ENCODE data around the gene TMEM272. TPM values are rescaled to one million over a fixed set of nuclear protein-coding genes. Genes with fewer than 3 reads are reported as not detected.

Gene TMEM272
- total and polyA plus RNA-seq, 2 experiments from 2014 or later: not detected

- Histone ChIP-seq H3K27me3 (replicated peaks; ENCODE audit: insufficient read depth) (no peaks in the 10 kb centered on the region), H3F3A (ENCODE audit: insufficient read depth) (peaks cover 21% of the 10 kb centered on the region), H3K79me2 (ENCODE audit: insufficient read depth) (no peaks in the 10 kb centered on the region), H4K20me1 (ENCODE audit: insufficient read depth) (no peaks in the 10 kb centered on the region), H3K27ac (no peak overlapping the region), H3K4me1 (ENCODE audit: insufficient read depth) (peaks cover 21% of the 10 kb centered on the region), H3K9me2 (ENCODE audit: insufficient read depth) (no peaks in the 10 kb centered on the region), H3K9ac (no peak overlapping the region), H3K4me3 (no peak overlapping the region), H3K4me2 (ENCODE audit: unreplicated experiment) (no peak overlapping the region), H3K9me3 (ENCODE audit: low read depth) (no peaks in the 10 kb centered on the region), H3K36me3 (ENCODE audit: low read depth) (no peaks in the 10 kb centered on the region), H2AFZ (no peak overlapping the region)
- WGBS, 2 experiments (ENCODE audit: low coverage in 1 of 2, low lambda C conversion rate in 2 of 2, missing lambda C conversion rate in 2 of 2): 88 to 94% methylated on average over 1 of the region's 1 CpG
- TF ChIP-seq EZH2phosphoT487 (IDR thresholded peaks at IDR 0.05; ENCODE audit: insufficient read depth, low read depth) (no peak), EZH2 (IDR thresholded peaks at IDR 0.05; ENCODE audit: insufficient read depth, poor library complexity, severe bottlenecking) (no peak)
- no peak for DNase-seq
- in situ Hi-C loops (cut with MboI): no loop called here
Observed at GRCh38 chr13:51784097-51784496, 60.9 kb downstream of the TMEM272 start.

DNA sequence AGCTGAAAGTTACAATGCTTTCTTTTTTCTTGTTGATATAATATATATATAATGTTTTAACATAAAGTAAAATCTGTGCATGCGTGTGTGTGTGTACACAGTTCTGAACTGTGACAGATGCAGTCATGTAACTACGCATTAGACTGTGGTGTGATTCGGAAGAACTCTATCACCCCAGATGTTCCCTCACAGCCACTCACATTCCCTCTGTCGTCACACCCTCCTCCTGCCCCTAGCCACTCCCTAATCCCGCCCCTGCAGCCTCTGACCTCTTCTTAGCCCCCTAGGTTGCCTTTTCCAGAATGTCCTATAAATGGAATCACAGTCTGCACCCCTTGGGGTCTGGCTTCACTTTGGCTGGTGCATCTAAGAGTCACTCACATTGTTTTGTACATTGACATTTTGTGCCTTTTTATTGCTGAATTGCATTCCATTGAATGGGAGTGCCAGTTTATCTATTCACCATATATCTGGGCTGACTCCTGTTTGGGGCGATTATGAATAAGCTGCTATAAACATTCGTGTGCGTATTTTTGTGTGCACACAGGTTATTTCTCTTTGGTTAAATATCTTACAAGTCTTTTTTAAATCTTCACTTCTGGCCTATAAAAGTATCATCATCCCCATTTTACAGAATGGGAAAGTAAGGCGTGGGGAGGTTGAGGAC, 61.4 kb downstream of the TMEM272 start:
- Histone ChIP-seq H3K79me2 (ENCODE audit: insufficient read depth) (no peaks in the 10 kb centered on the region), H3K27me3 (replicated peaks; ENCODE audit: insufficient read depth) (no peaks in the 10 kb centered on the region), H3K36me3 (ENCODE audit: low read depth) (no peaks in the 10 kb centered on the region), H3K4me1 (ENCODE audit: insufficient read depth) (peaks cover 21% of the 10 kb centered on the region), H3K9ac (no peak overlapping the region), H3F3A (ENCODE audit: insufficient read depth) (peaks cover 21% of the 10 kb centered on the region), H3K9me2 (ENCODE audit: insufficient read depth) (no peaks in the 10 kb centered on the region), H3K4me3 (no peak overlapping the region), H3K9me3 (ENCODE audit: low read depth) (no peaks in the 10 kb centered on the region), H3K27ac (no peak overlapping the region), H4K20me1 (ENCODE audit: insufficient read depth) (no peaks in the 10 kb centered on the region), H2AFZ (no peak overlapping the region), H3K4me2 (ENCODE audit: unreplicated experiment) (no peak overlapping the region)
- DNase-seq: no peak
- TF ChIP-seq EZH2 (IDR thresholded peaks at IDR 0.05; ENCODE audit: insufficient read depth, poor library complexity, severe bottlenecking): no peak
- TF ChIP-seq EZH2phosphoT487 (IDR thresholded peaks at IDR 0.05; ENCODE audit: insufficient read depth, low read depth): no peak
- in situ Hi-C loops (cut with MboI): no loop called here
- WGBS, 2 experiments (ENCODE audit: low coverage in 1 of 2, low lambda C conversion rate in 2 of 2, missing lambda C conversion rate in 2 of 2): 77 to 81% methylated on average over 9 of the region's 9 CpGs

DNA sequence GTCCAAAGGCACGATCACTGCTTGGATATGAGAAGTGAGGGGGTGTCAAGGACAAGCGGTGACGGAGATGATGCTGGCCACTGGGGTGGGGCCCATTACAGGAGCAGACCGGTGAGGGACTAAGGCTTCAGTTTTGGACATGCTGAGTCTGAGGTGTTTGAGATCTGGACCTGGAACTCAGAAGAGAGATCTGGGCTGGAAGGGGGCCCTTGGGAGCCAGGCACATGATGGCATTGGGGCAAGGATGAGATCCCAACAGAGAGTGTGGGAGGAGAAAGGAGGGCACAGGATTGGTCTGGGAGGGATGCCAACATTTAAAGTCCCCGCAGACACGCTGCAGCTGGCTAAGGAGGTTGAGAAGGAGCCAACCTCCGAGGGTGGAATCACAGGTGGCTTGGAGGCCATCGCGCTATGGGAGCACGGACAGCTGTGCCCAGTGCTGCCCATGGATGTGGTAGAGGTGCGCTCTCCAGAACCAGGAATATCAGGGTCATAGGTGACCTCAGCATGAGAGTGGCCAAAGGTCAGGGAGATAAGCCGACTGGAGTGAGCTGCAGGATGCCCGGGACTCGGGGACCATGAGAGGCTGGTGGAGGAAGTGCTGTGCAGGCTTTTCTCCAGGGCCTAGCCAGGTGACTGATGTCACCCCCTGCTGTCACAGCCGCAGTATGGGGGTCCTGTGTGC, 62.8 kb downstream of the TMEM272 start:
- no peaks in the 10 kb centered on the region for H3K9me2 ChIP-seq (ENCODE audit: insufficient read depth)
- no peak overlapping the region for H3K4me2 ChIP-seq (ENCODE audit: unreplicated experiment)
- H3K9me3 ChIP-seq (ENCODE audit: low read depth): no peaks in the 10 kb centered on the region
- no peaks in the 10 kb centered on the region for H3K27me3 ChIP-seq (replicated peaks; ENCODE audit: insufficient read depth)
- no peak overlapping the region for H3K27ac ChIP-seq
- H3K79me2 ChIP-seq (ENCODE audit: insufficient read depth): no peaks in the 10 kb centered on the region
- DNase-seq: no peak
- TF ChIP-seq EZH2 (IDR thresholded peaks at IDR 0.05; ENCODE audit: insufficient read depth, poor library complexity, severe bottlenecking): no peak
- TF ChIP-seq EZH2phosphoT487 (IDR thresholded peaks at IDR 0.05; ENCODE audit: insufficient read depth, low read depth): no peak
- no peak overlapping the region for H3K9ac ChIP-seq
- H3K4me3 ChIP-seq: no peak overlapping the region
- H2AFZ ChIP-seq: no peak overlapping the region
- peaks cover 20% of the 10 kb centered on the region for H3K4me1 ChIP-seq (ENCODE audit: insufficient read depth)
- WGBS, 2 experiments (ENCODE audit: low coverage in 1 of 2, low lambda C conversion rate in 2 of 2, missing lambda C conversion rate in 2 of 2): 89% methylated on average over 15 of the region's 15 CpGs
- H3F3A ChIP-seq (ENCODE audit: insufficient read depth): peaks cover 20% of the 10 kb centered on the region
- no peaks in the 10 kb centered on the region for H3K36me3 ChIP-seq (ENCODE audit: low read depth)
- H4K20me1 ChIP-seq (ENCODE audit: insufficient read depth): no peaks in the 10 kb centered on the region
- in situ Hi-C loops (cut with MboI): no loop called here

GRCh38 chr13:51781246-51782022, 63.5 kb downstream of the TMEM272 start:
- peaks cover 12% of the 10 kb centered on the region for H3F3A ChIP-seq (ENCODE audit: insufficient read depth)
- no peak overlapping the region for H3K27ac ChIP-seq
- H3K27me3 ChIP-seq (replicated peaks; ENCODE audit: insufficient read depth): no peaks in the 10 kb centered on the region
- H3K9ac ChIP-seq: no peak overlapping the region
- no peak overlapping the region for H3K4me2 ChIP-seq (ENCODE audit: unreplicated experiment)
- H2AFZ ChIP-seq: no peak overlapping the region
- no peaks in the 10 kb centered on the region for H4K20me1 ChIP-seq (ENCODE audit: insufficient read depth)
- 67 to 73% methylated on average over 15 of the region's 15 CpGs for WGBS, 2 experiments (ENCODE audit: low coverage in 1 of 2, low lambda C conversion rate in 2 of 2, missing lambda C conversion rate in 2 of 2)
- no peaks in the 10 kb centered on the region for H3K9me3 ChIP-seq (ENCODE audit: low read depth)
- TF ChIP-seq EZH2phosphoT487 (IDR thresholded peaks at IDR 0.05; ENCODE audit: insufficient read depth, low read depth) (no peak), EZH2 (IDR thresholded peaks at IDR 0.05; ENCODE audit: insufficient read depth, poor library complexity, severe bottlenecking) (no peak)
- no peaks in the 10 kb centered on the region for H3K9me2 ChIP-seq (ENCODE audit: insufficient read depth)
- peak; percentile 56 for DNase-seq
- in situ Hi-C loops (cut with MboI): no loop called here
- no peak overlapping the region for H3K4me3 ChIP-seq
- no peaks in the 10 kb centered on the region for H3K79me2 ChIP-seq (ENCODE audit: insufficient read depth)
- peaks cover 12% of the 10 kb centered on the region for H3K4me1 ChIP-seq (ENCODE audit: insufficient read depth)
- H3K36me3 ChIP-seq (ENCODE audit: low read depth): no peaks in the 10 kb centered on the region
